Dendritic cell treated with granulocyte-macrophage colony-stimulating factor and Interleukin-4, amounts not matched to agents 40 ng/mL and 50 ng/mL, for 4 days (primary cell): ENCODE results near the gene SLC12A7.

Experiments
- H3K27ac Mint-ChIP-seq: one replicate; pipeline ENCODE4 v1.8.0; 2022; ENCODE audit warnings: mild to moderate bottlenecking, mixed read lengths
- H3K27me3 Mint-ChIP-seq: one replicate; pipeline ENCODE4 v1.8.0; 2022; ENCODE audit warnings: mild to moderate bottlenecking, mixed read lengths
- H3K36me3 Mint-ChIP-seq: one replicate; pipeline ENCODE4 v1.8.0; 2022; ENCODE audit warnings: low read depth, mixed read lengths
- H3K4me1 Mint-ChIP-seq: one replicate; pipeline ENCODE4 v1.8.0; 2022; ENCODE audit warnings: low read depth, mixed read lengths
- H3K4me3 Mint-ChIP-seq: one replicate; pipeline ENCODE4 v1.8.0; 2022; ENCODE audit warnings: mild to moderate bottlenecking, moderate library complexity, mixed read lengths
- H3K9me3 Mint-ChIP-seq: one replicate; pipeline ENCODE4 v1.8.0; 2022; ENCODE audit warnings: mixed read lengths
- intact Hi-C: fragments of 100-400 bp; cut with micrococcal nuclease; formaldehyde crosslinking; loops from one replicate; pipeline ENCODE4 v1.15.0; 2022

SLC12A7 gene

DNA sequence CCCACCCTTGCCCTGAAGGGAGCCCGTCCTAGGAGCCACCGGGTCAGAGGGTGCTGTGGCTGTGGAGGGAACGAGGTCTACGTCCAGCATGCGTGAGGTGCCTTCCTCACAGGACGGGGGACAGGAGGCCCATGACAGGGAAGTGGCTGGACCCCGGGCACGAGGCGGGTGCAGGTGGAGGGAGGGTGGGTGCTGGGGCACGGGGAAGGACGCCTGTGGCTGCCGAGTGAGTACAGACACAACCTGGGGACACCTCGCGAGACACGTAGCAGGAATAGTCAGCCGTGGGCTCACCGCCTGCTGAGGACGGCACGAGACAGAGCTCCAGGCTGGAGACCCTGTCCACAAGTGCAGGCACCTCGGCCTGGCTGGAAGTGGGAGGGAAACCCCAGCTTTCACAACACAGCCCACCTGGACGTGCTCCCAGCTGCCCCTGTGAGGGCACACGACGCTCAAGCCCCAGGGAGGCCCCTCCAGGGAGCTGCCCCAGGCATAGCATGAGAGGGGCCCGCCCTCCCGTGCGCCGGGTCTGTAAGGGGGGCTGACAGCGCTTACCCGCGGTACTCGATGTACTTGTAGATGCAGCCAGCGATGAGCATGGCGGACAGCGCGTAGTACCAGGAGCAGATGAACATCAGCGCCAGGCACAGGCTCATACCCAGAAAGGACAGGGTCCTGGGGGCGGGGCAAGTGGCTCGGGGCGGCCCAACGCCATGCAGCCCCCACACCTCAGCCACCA, 36.9 kb downstream of the SLC12A7 start:
- Mint-ChIP-seq H3K36me3 (peaks cover 69% of the 10 kb centered on the region), H3K27ac (no peak overlapping the region), H3K4me3 (no peak overlapping the region), H3K9me3 (no peaks in the 10 kb centered on the region), H3K4me1 (no peaks in the 10 kb centered on the region), H3K27me3 (no peaks in the 10 kb centered on the region)
- intact Hi-C loops, result no loop called here

DNA sequence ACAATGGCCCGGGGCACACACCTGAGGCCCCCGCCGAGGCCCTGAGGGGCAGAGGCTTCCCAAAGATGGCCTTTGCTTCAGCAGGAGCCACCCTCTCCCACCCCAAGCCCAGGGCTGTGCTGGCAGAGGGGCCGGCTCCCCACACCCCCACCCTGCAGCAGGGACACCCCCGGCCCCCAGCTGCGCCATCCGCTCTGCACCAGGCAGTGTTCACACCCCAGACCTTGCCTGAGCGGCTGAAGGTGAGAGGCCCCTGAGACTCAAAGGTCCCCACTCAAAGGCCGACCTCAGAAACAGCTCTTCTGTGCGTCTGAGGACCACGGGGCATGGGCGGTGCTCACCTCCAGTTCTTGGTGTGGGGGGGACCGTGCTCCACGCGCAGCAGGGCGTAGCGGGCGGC, 37.6 kb downstream of the SLC12A7 start:
- Mint-ChIP-seq H3K9me3 (no peaks in the 10 kb centered on the region), H3K4me3 (no peak overlapping the region), H3K4me1 (no peaks in the 10 kb centered on the region), H3K27ac (no peak overlapping the region), H3K27me3 (no peaks in the 10 kb centered on the region), H3K36me3 (peaks cover 68% of the 10 kb centered on the region)
- intact Hi-C loops, result no loop called here

DNA sequence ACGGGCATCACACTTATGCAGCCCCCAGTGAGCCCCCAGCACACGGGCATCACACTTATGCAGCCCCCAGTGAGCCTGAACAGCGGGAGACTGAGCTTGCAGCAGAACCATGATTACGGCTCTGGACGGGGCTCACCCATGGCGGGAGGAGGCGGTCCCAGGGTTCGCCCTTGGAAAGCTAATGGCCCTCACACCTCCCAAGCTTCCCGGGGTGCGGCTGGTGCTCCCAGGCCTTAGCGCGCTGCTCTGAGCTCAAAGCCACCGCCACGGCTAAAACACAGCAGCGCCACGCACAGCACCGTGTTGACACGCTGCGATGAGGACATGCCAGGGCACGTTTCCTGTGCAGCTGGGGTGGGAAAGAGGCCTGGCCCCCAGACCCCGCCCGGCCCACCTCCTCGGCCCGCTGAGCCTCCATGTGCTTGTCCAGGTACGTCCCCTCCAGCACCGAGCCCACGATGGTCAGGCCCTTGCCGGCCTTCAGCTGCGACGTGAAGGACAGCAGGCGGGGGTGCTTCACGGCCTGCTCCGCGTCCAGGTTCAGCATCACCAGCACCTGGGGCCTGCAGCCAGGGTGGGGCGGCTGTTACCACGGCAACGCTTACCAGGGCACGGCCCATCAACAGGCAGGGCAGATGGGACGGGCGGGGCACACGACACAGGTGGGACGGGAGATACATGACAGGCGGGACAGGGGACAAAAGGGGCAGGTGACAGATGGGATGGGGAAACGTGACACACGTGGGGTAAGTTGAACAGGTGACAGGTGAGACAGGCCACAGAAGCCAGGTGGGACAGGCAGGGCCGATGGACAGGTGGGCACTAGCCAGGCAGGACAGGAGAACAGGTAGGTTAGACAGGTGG, 38.4 kb downstream of the SLC12A7 start:
- H3K27ac Mint-ChIP-seq, result no peak overlapping the region
- H3K27me3 Mint-ChIP-seq, result no peaks in the 10 kb centered on the region
- intact Hi-C loops, result no loop called here
- peaks cover 68% of the 10 kb centered on the region for H3K36me3 Mint-ChIP-seq
- H3K4me3 Mint-ChIP-seq, result no peak overlapping the region
- no peaks in the 10 kb centered on the region for H3K9me3 Mint-ChIP-seq
- no peaks in the 10 kb centered on the region for H3K4me1 Mint-ChIP-seq

DNA sequence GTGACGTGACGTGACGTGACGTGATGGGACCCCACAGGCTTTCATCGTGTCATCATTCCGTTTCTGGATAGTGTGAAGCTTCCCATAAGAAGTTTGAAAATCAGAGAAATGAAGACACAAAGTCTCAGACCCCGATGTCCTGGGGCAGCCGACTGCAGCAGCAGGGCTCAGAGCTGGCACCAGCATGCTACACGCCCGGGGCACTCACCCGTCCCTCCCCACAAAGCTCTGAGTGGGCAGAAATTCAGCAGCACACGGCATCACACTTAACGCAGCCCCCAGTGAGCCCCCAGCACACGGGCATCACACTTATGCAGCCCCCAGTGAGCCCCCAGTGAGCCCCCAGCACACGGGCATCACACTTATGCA, 42.2 kb downstream of the SLC12A7 start:
- Mint-ChIP-seq H3K36me3 (peaks cover 68% of the 10 kb centered on the region), H3K27ac (no peak overlapping the region), H3K27me3 (no peaks in the 10 kb centered on the region), H3K9me3 (no peaks in the 10 kb centered on the region), H3K4me3 (no peak overlapping the region), H3K4me1 (no peaks in the 10 kb centered on the region)
- intact Hi-C loops, result no loop called here

DNA sequence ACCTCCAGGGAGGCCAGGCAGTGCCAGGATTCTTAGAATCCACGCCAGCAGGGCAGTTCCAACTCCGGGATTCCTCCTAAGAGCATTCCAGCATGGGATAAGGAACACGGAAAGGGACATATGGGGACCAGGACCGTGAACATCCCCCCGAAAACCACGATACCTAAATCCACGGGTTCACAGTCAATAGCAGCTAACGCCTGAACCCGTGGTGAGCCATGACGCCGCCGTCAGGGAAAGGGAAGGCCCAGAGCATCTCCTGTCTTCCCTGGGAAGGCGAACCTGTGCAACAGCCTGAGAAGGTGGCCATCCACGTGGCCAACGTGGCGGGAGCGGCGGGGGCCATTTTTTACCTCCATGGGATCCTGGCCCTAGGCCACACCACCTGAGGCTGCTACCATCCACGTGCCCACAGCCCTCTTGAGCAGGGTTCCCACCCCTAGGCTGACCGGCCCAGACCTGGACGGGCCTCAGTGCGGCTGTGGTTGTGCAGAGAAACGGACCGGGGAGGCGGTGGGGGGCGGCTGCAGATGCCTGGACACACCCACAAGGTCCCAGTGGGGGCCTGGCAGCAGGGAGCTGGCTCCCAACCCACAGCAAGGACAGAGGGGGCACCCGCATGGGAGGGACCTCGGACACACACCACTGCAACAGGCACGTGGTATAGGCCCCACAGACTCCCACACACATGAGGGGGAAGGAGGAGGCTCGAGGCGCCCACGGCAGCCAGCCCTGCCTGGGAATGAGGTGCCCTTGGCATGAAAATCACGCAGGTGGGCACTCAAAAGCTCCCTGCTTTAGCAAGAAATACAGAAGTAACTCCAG, 42.8 kb downstream of the SLC12A7 start:
- intact Hi-C loops, result no loop called here
- H3K4me3 Mint-ChIP-seq, result no peak overlapping the region
- no peak overlapping the region for H3K27ac Mint-ChIP-seq
- H3K9me3 Mint-ChIP-seq, result no peaks in the 10 kb centered on the region
- no peaks in the 10 kb centered on the region for H3K27me3 Mint-ChIP-seq
- peaks cover 68% of the 10 kb centered on the region for H3K36me3 Mint-ChIP-seq
- H3K4me1 Mint-ChIP-seq, result no peaks in the 10 kb centered on the region

DNA sequence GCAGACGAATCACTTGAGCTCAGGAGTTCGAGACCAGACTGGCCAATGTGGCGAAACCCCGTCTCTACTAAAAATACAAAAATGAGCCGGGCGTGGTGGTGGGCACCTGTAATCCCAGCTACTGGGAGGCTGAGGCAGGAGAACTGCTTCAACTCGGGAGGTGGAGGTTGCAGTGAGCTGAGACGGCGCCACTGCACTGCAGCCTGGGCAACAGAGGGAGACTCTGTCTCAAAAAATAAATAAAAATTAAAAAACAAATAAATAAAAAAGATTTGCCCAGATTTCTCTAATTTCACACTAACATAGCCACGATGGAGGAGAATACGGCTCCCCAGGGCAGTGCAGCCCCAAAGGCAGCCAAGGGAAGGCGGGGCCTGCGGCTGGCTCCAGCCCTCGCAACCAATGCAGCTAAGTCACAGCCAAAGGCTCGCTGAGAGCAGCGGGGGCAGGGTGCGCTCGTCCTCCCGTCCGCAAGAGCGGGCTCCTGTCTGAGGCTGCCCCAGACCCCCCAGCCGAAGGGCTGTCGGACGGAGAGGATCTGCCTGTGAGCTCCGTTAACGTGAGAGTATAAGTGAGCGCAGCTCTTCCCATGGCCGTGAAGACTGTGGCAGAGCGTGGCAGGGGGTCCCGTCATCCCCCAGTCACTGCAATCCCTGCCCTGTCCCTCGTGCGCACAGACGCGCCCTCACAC, 43.5 kb downstream of the SLC12A7 start:
- H3K4me3 Mint-ChIP-seq, result no peak overlapping the region
- no peak overlapping the region for H3K27ac Mint-ChIP-seq
- H3K27me3 Mint-ChIP-seq, result no peaks in the 10 kb centered on the region
- H3K4me1 Mint-ChIP-seq, result no peaks in the 10 kb centered on the region
- peaks cover 68% of the 10 kb centered on the region for H3K36me3 Mint-ChIP-seq
- no peaks in the 10 kb centered on the region for H3K9me3 Mint-ChIP-seq
- intact Hi-C loops, result no loop called here

DNA sequence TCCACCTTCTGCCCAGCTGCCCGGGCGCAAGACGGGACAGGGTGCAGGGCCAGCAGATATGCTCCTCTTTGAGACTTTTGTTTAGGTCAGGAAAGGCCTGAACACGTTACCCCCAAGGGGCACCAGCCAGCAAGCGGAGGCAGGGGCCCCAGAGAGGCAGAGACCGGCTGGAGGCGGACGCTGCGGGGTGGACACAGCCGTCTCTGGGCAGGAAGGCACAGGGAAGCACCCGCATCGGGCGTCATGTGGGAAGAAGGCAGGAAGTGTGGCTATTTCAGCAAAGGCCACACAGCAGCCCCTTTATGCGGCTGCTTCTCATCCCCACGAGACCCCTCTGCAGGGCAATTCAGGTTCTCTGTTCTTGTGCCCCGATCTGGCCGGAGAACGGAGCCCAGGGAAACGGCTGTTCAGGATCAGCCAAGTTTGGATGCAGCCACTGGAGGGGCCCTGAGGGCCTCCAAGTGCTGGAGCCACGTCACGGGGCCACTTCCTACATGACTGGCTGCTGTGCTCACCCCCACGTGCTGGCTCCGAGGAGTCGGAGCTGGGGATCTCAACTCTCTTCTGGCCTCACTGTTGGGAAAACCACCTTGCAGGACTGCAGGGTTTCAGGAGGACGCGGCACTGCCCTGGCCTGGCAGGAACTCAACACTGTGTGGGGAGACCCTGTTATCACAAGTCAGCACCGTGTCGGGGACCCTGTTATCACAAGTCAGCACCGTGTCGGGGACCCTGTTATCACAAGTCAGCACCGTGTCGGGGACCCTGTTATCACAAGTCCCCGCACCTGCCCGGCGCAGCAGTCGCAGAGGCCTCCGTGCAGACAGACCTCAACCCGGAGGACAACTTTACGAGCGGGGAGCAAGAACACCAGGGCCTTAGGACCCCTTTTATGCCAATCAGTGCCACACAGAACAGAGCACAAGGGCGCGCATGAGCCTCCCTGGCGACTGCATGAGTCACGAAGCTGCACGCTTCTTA, 44.4 kb downstream of the SLC12A7 start:
- H3K36me3 Mint-ChIP-seq, result peaks cover 74% of the 10 kb centered on the region
- H3K4me1 Mint-ChIP-seq, result no peaks in the 10 kb centered on the region
- no peaks in the 10 kb centered on the region for H3K27me3 Mint-ChIP-seq
- intact Hi-C loops, result no loop called here
- H3K4me3 Mint-ChIP-seq, result no peak overlapping the region
- H3K9me3 Mint-ChIP-seq, result no peaks in the 10 kb centered on the region
- H3K27ac Mint-ChIP-seq, result no peak overlapping the region

DNA sequence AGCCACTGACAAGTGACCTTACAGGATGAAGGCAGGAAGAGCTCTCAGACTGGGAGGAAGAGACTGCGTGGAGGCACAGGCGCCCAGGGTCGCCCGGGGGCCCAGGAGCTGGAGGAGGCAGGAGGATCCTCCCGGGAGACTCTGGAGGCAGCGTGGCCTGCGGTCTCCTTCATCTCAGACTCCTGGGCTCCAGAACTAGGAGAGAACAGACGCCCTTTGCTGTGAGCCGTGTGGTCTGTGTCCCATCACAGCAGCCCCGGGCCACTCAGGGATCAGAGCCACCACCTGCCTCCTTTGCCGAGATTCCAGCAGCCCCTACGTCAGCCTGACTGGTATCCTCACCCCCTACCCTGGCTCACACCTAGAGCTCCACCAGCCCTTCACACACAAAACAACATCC, 45.2 kb downstream of the SLC12A7 start:
- no peak overlapping the region for H3K4me3 Mint-ChIP-seq
- intact Hi-C loops, result no loop called here
- no peaks in the 10 kb centered on the region for H3K4me1 Mint-ChIP-seq
- H3K36me3 Mint-ChIP-seq, result peaks cover 82% of the 10 kb centered on the region
- H3K27ac Mint-ChIP-seq, result no peak overlapping the region
- H3K9me3 Mint-ChIP-seq, result no peaks in the 10 kb centered on the region
- H3K27me3 Mint-ChIP-seq, result no peaks in the 10 kb centered on the region

DNA sequence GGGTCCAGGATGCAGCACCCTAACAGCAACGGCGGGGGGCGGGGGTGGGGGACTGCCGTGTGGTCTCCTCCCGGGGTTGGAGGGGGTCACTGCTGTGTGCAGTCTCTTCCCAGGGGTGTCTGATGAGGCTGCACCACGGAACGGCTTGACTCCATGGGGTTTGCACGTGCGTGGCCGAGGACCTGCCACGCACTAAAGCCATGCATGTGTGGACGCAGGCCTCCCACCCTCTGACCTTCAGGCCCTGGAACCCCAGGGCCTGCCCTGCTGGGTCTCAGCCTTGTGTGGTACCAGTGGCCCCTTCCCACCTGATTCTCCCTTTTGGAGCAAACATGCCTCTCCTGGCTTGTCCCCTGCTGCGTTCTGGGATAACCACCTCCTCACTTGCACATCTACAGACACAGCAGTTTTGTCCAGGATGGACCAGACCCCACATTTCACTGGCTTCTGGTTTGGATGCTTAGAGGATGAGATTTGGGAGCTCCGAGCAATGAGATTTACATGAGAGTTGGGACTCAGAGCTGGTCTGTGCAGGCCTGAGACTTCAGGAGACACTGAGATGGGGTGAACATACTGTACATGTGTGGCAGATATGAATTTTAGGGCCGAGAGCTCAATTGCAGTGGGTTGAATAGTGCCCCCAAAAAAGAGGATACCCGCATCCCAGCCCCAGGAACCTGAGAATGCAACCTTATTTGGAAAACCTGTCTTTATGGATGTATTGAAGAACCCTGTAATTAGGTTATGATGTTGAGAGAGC, 45.8 kb downstream of the SLC12A7 start:
- intact Hi-C loops, result no loop called here
- Mint-ChIP-seq H3K4me1 (no peaks in the 10 kb centered on the region), H3K36me3 (peaks cover 88% of the 10 kb centered on the region), H3K9me3 (no peaks in the 10 kb centered on the region), H3K27ac (no peak overlapping the region), H3K27me3 (no peaks in the 10 kb centered on the region), H3K4me3 (no peak overlapping the region)

DNA sequence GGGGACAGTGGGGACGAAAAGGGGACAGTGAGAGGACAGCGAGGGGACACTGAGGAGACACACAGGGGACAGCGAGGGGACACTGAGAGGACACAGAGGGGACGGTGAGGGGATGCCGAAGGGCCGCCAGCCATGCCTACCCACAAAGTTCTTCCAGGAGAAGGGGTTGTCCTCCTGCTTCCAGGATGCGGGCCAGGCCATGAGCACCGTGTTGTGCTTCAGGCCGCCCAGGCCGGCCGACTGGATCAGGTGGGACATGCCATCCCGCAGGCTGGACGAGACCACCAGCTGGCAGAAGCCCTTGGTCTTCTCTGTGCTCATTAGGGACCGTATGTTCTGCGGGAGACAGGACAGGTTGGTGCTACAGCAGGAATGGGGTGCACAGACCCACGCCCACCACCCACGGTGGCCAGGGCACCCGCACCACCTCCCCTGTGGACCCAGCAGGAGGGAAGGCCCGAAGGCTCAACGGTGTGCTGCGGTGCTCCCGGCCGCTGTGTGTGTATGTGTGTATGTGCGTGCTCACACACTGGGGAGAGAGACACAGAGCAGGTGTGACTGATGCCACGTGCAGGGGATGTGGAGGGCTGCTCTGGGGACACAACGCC, 46.6 kb downstream of the SLC12A7 start:
- H3K27ac Mint-ChIP-seq, result no peak overlapping the region
- H3K9me3 Mint-ChIP-seq, result no peaks in the 10 kb centered on the region
- H3K27me3 Mint-ChIP-seq, result no peaks in the 10 kb centered on the region
- H3K36me3 Mint-ChIP-seq, result peaks cover 95% of the 10 kb centered on the region
- intact Hi-C loops, result no loop called here
- no peaks in the 10 kb centered on the region for H3K4me1 Mint-ChIP-seq
- H3K4me3 Mint-ChIP-seq, result no peak overlapping the region

DNA sequence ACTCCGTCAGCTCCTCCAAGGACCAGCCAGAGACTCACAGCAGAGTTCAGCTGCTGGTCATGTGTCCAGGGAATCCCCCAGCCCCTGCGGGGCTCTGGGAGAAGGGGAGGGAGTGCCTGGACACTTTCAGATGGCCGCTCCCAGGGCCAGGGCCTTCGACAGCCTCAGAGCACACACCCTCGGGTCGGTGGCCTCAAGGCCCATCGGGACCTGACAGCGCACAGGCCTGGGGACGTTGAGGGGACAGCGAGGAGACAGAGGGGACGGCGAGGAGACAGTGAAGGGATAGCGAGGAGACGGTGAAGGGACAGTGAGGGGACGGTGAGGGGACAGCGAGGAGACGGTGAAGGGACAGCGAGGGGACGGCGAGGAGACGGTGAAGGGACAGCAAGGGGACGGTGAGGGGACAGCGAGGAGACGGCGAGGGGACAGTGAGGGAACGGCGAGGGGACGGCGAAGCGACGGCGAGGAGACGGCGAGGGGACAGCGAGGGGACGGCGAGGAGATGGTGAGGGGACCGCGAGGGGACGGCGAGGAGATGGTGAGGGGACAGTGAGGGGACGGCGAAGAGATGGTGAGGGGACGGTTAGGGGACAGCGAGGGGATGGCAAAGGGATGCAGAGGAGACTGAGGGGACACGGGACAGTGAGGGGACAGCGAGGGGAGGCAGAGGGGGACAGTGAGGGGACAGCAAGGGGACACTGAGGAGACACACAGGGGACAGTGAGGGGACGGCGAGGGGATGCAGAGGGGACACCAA, 47.3 kb downstream of the SLC12A7 start:
- H3K36me3 Mint-ChIP-seq, result peaks cover 99% of the 10 kb centered on the region
- no peaks in the 10 kb centered on the region for H3K9me3 Mint-ChIP-seq
- H3K27me3 Mint-ChIP-seq, result no peaks in the 10 kb centered on the region
- no peak overlapping the region for H3K27ac Mint-ChIP-seq
- no peak overlapping the region for H3K4me3 Mint-ChIP-seq
- no peaks in the 10 kb centered on the region for H3K4me1 Mint-ChIP-seq
- intact Hi-C loops, result no loop called here
